Lower leg skin (tissue), 3 donors: Measurements from ENCODE around the gene DUSP22.

Experiments
- POLR2A ChIP-seq, 2 donors: fragments of 450-650 bp; IDR thresholded peaks; one replicate each; pipeline ENCODE4 v1.6.1; 2016 to 2017; ENCODE audit warnings: antibody characterized with exemption in 2 of 2, mild to moderate bottlenecking in 1 of 2, moderate library complexity in 1 of 2
- TF ChIP-seq, protein P1 (sequence below), 3 donors: fragments of 450-650 bp; IDR thresholded peaks; one replicate each; pipeline ENCODE4 v1.5.1; 2016; ENCODE audit warnings: antibody characterized with exemption in 3 of 3, mild to moderate bottlenecking in 3 of 3, moderate library complexity in 2 of 3

DNA sequence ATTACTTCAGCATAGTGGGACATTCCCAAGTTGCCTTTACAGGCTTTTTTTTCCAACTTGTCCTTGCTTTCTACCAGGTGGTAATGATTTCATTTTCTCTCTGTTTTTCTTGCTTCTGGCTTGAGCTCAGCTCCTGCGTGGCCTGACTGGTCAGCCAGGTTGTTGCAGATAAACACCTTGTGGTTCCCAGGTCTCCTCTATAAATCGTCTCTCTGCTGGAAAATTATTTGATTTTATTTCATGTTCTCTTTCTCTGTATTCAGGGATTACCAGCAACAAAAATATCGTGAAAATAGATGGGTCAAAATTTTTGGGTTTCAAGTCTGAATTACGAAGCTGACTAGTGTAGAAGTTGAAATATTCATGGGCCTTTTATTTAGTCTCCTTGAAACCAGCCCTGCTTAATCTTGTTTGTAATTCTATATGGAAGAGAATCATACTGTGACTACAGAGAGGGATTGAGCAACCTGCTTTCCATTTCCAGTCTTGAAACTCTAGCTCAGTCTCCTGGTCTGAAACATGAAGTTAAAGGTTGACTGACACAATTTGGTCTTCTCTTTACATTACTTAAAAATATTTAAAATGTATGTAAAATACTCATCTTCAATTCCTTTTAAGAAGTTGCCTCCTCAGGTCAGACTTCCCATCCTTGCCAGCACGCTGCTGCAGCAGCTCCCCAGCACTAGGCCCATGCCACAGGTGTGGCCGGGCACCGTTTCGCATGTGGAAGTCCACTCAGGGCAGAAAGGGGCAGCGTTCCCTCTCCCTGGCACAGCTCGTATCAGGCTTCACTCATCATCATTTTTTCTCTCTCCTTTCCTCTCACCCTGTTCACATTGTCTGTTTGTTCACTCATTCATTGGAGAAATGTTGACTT, 7.1 kb downstream of the DUSP22 start:
- TF ChIP-seq, protein P1, sequence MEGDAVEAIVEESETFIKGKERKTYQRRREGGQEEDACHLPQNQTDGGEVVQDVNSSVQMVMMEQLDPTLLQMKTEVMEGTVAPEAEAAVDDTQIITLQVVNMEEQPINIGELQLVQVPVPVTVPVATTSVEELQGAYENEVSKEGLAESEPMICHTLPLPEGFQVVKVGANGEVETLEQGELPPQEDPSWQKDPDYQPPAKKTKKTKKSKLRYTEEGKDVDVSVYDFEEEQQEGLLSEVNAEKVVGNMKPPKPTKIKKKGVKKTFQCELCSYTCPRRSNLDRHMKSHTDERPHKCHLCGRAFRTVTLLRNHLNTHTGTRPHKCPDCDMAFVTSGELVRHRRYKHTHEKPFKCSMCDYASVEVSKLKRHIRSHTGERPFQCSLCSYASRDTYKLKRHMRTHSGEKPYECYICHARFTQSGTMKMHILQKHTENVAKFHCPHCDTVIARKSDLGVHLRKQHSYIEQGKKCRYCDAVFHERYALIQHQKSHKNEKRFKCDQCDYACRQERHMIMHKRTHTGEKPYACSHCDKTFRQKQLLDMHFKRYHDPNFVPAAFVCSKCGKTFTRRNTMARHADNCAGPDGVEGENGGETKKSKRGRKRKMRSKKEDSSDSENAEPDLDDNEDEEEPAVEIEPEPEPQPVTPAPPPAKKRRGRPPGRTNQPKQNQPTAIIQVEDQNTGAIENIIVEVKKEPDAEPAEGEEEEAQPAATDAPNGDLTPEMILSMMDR (IDR thresholded peaks at IDR 0.05), result no peak
- TF ChIP-seq POLR2A (IDR thresholded peaks at IDR 0.05), result no peak
